HepG2 (cell line): ENCODE measurements around the gene TSPAN18. TPM values are rescaled to one million over a fixed set of nuclear protein-coding genes. Genes with fewer than 3 reads are reported as not detected.

Experiments
- ATAC-seq: fragments of 200-7000 bp; cut with Tn5 transposase; 3 replicates; pipeline ENCODE4 v1.9.1; 2020; ENCODE audit warnings: mild to moderate bottlenecking, moderate library complexity
- BruUV-seq: library from RNA; stranded (reverse); fragments of 400-500 nt; replicated peaks from 2 replicates; lab custom pipeline; 2021; lab: Mats Ljungman, UMichigan
- CTCF ChIA-PET: fragments of 300-600 bp; formaldehyde crosslinking; extraction: SDS; loops from one replicate; lab custom pipeline; 2021; ENCODE audit warnings: low total read pairs, inconsistent platforms, low intra/inter-chr PET ratio; lab: Yijun Ruan, JAX
- POLR2A ChIA-PET: fragments of 350-600 bp; sonication (Branson Sonifier 250); formaldehyde crosslinking; loops from one replicate; lab custom pipeline; 2020; ENCODE audit warnings: antibody characterized with exemption, inconsistent platforms; lab: Yijun Ruan, JAX
- DNase-seq: peaks from one replicate; pipeline ENCODE4 v3.0.0-alpha.2; 2015; ENCODE audit warnings: low spot score
- FAIRE-seq: peaks from 3 replicates; lab custom pipeline; 2011; peaks lifted over from hg19 to GRCh38; lab: Jason Lieb, UNC
- H2AFZ ChIP-seq: one replicate; pipeline ENCODE4 v1.6.1; 2011; ENCODE audit warnings: low read length, inconsistent platforms
- H3K27ac ChIP-seq: fragments of 300-600 bp; 3 replicates; pipeline ENCODE4 v1.8.0; 2011; ENCODE audit warnings: mixed run types, mild to moderate bottlenecking, mixed read lengths, low read length, inconsistent platforms; ENCODE audit not compliant: insufficient read depth; ENCODE audit errors: extremely low read length
- H3K27me3 ChIP-seq, 2 experiments: fragments of 200-600 bp in 1 of 2; 2 replicates in 1 of 2; 3 replicates in 1 of 2; pipeline versions ENCODE4 v1.6.0 to v1.8.0; 2011; ENCODE audit warnings: low read length in 2 of 2, mild to moderate bottlenecking in 2 of 2, moderate library complexity in 2 of 2, inconsistent platforms in 1 of 2; ENCODE audit not compliant: insufficient read depth in 2 of 2, control insufficient read depth in 1 of 2
- H3K36me3 ChIP-seq, 2 experiments: fragments of 200-600 bp in 1 of 2; replicated peaks in 1 of 2; 2 replicates in 1 of 2; 3 replicates in 1 of 2; pipeline versions ENCODE4 v1.5.1 to v1.8.0; 2011; ENCODE audit warnings: low read length in 2 of 2, inconsistent platforms in 1 of 2; ENCODE audit not compliant: insufficient read depth in 2 of 2, control insufficient read depth in 1 of 2
- H3K4me1 ChIP-seq: 2 replicates; pipeline ENCODE4 v1.5.1; 2012; ENCODE audit warnings: low read length, inconsistent platforms; ENCODE audit not compliant: insufficient read depth
- H3K4me2 ChIP-seq: 2 replicates; pipeline ENCODE4 v1.6.0; 2011; ENCODE audit warnings: low read depth, low read length, inconsistent platforms
- H3K4me3 ChIP-seq, 3 experiments: fragments of 200-600 bp in 1 of 3; sonication (generic), shearing (Covaris generic) in 1 of 3; replicated peaks in 1 of 3; 2 replicates each; pipeline ENCODE4 v1.5.1; 2011 to 2016; ENCODE audit warnings: low read length in 3 of 3, inconsistent platforms in 2 of 3, low read depth in 2 of 3, mild to moderate bottlenecking in 2 of 3, control low read depth in 1 of 3, mixed read lengths in 1 of 3; ENCODE audit not compliant: insufficient read depth in 1 of 3
- H3K79me2 ChIP-seq: one replicate; pipeline ENCODE4 v1.6.1; 2011; ENCODE audit warnings: low read length, inconsistent platforms; ENCODE audit not compliant: insufficient read depth
- H3K9ac ChIP-seq: 2 replicates; pipeline ENCODE4 v1.6.0; 2011; ENCODE audit warnings: mild to moderate bottlenecking, low read depth, low read length, inconsistent platforms; ENCODE audit not compliant: insufficient read depth
- H3K9me3 ChIP-seq: 2 replicates; pipeline ENCODE4 v1.5.1; 2012; ENCODE audit warnings: mild to moderate bottlenecking, low read length
- H4K20me1 ChIP-seq: 2 replicates; pipeline ENCODE4 v1.6.0; 2011; ENCODE audit warnings: inconsistent platforms, mild to moderate bottlenecking, low read length, moderate library complexity; ENCODE audit not compliant: insufficient read depth
- ARNT ChIP-seq: fragments of 450-650 bp; IDR thresholded peaks from 2 replicates; pipeline ENCODE4 v1.6.1; 2017
- FOXA1 ChIP-seq, 2 experiments: fragments of 450-650 bp in 1 of 2; sonication (generic) in 1 of 2; formaldehyde crosslinking in 1 of 2; IDR thresholded peaks; 2 replicates each; pipeline versions ENCODE4 v1.4.0 to v1.6.1; 2016 to 2020; ENCODE audit warnings: missing genetic modification reagents in 1 of 2
- FOXO1 ChIP-seq: sonication (generic); formaldehyde crosslinking; IDR thresholded peaks from 2 replicates; pipeline ENCODE4 v1.4.0; 2020; ENCODE audit warnings: missing genetic modification reagents
- FOXP1 ChIP-seq, 2 experiments: fragments of 450-650 bp in 1 of 2; IDR thresholded peaks; 2 replicates each; pipeline ENCODE4 v1.6.1; 2017 to 2018; ENCODE audit warnings: antibody characterized with exemption in 1 of 2
- IKZF1 ChIP-seq: fragments of 450-650 bp; IDR thresholded peaks from 2 replicates; pipeline ENCODE4 v1.7.1; 2016
- KMT2A ChIP-seq: sonication (generic); formaldehyde crosslinking; IDR thresholded peaks from 2 replicates; pipeline ENCODE4 v1.4.0; 2020; ENCODE audit warnings: missing genetic modification reagents
- RAD51 ChIP-seq: fragments of 450-650 bp; IDR thresholded peaks from 2 replicates; pipeline ENCODE4 v1.6.1; 2016; ENCODE audit warnings: borderline replicate concordance
- ZBTB3 ChIP-seq: sonication (generic); formaldehyde crosslinking; IDR thresholded peaks from 2 replicates; pipeline ENCODE4 v1.4.0; 2020; ENCODE audit warnings: low read depth, mild to moderate bottlenecking, moderate library complexity, missing genetic modification reagents, borderline replicate concordance
- ZC3H4 ChIP-seq: sonication (generic); formaldehyde crosslinking; IDR thresholded peaks from 2 replicates; pipeline ENCODE4 v1.4.0; 2020; ENCODE audit warnings: missing genetic modification reagents, borderline replicate concordance
- WGBS: methylation state at CpG from one replicate; pipeline ENCODE4 v1.1.6; 2017; ENCODE audit warnings: low lambda C conversion rate; 5-methylcytosine and 5-hydroxymethylcytosine counted together
- in situ Hi-C: cut with HindIII; loops from 2 replicates; pipeline ENCODE4 v1.10.0; 2017; ENCODE audit warnings: low pct_unique_long_range_greater_than_20kb; ENCODE audit not compliant: extremely low pct_ligation_motif_present
- intact Hi-C: fragments of 100-400 bp; cut with micrococcal nuclease; formaldehyde crosslinking; loops from one replicate; pipeline ENCODE4 v1.10.0; 2022; ENCODE audit not compliant: unreplicated experiment
- polyA plus RNA-seq, 8 experiments: library from polyadenylated mRNA; depleted of rRNA in 3 of 8; stranded (reverse) in 7 of 8; unstranded in 1 of 8; fragments of >200 nt; fragmentation: Illumina TruSeq in 4 of 8; extraction: Trizol in 4 of 8; gene quantifications; 2 replicates each; pipeline versions ENCODE4 v1.2.1 to v1.2.3, GENCODE V29; 2011 to 2016; ENCODE audit warnings: low read depth in 4 of 8, missing spikeins in 1 of 8, mixed read lengths in 1 of 8; ENCODE audit not compliant: insufficient read depth in 1 of 8
- total RNA-seq, 5 experiments: library from RNA; depleted of rRNA; stranded (reverse); fragments of >200 nt; fragmentation: Illumina TruSeq; extraction: Trizol; gene quantifications; 2 replicates each; pipeline ENCODE4 v1.2.3, GENCODE V29; 2016; ENCODE audit warnings: low read depth in 1 of 5
- TF ChIP-seq, protein P1 (sequence below): fragments of 450-650 bp; IDR thresholded peaks from 2 replicates; pipeline ENCODE4 v1.6.1; 2017
- TF ChIP-seq, protein P2 (sequence below): sonication (generic); formaldehyde crosslinking; IDR thresholded peaks from 2 replicates; pipeline ENCODE4 v1.4.0; 2020; ENCODE audit warnings: missing genetic modification reagents
- TF ChIP-seq, protein P3 (sequence below): sonication (generic); formaldehyde crosslinking; IDR thresholded peaks from 2 replicates; pipeline ENCODE4 v1.4.0; 2020; ENCODE audit warnings: missing genetic modification reagents, mild to moderate bottlenecking, borderline replicate concordance

The TSPAN18 gene
- total and polyA plus RNA-seq, 2 of the 13 experiments (the other 11 are each of a cell fraction or from before 2014, with no cell fraction given), result not detected

DNA sequence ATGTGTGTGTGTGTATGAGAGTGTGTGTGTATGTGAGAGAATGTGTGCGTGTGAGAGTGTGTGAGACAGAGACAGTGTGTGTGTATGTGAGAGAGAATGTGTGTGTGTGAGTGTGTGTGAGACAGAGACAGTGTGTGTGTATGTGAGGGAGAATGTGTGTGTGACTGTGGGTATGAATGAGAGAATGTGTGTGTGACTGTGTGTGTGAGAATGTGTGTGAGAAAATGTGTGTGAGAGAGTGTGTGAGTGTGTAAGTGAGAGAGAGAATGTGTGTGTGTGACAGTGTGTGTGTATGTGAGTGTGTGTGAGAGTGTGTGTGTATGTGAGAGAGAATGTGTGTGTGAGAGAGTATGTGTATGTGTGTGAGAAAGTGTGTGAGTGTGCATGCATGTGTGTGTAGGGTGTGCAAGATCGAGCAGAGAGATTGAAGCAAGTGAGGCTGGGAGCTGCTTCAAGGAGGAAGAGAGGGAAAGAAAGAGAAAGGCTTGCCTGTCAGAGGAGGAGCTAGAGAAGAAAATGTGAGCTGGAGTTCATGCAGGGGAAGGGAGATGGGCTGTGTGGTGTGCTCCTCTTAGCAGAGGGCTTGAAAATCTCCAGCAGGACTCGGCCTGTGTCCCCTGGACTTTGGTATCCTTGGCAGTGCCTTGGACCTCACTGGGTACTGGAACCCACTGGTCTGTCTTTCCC is 251.7 kb downstream of the TSPAN18 start (continued):
- TF ChIP-seq, protein P1, sequence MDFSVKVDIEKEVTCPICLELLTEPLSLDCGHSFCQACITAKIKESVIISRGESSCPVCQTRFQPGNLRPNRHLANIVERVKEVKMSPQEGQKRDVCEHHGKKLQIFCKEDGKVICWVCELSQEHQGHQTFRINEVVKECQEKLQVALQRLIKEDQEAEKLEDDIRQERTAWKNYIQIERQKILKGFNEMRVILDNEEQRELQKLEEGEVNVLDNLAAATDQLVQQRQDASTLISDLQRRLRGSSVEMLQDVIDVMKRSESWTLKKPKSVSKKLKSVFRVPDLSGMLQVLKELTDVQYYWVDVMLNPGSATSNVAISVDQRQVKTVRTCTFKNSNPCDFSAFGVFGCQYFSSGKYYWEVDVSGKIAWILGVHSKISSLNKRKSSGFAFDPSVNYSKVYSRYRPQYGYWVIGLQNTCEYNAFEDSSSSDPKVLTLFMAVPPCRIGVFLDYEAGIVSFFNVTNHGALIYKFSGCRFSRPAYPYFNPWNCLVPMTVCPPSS, result peak; percentile 65; the same call in 1 of the 2 replicates
- TF ChIP-seq FOXA1 (IDR thresholded peaks at IDR 0.05) (peak; percentile 67), FOXA1 (CRISPR knock-in tag; IDR thresholded peaks at IDR 0.05) (no peak), FOXP1 (IDR thresholded peaks at IDR 0.05) (peak; percentile 47; the same call in 1 of the 2 replicates), FOXP1 (CRISPR knock-in tag; IDR thresholded peaks at IDR 0.05) (no peak), IKZF1 (peak; percentile 73; the same call in 1 of the 2 replicates), RAD51 (peak; percentile 14; the same call in 1 of the 2 replicates)
- TF ChIP-seq, protein P2, sequence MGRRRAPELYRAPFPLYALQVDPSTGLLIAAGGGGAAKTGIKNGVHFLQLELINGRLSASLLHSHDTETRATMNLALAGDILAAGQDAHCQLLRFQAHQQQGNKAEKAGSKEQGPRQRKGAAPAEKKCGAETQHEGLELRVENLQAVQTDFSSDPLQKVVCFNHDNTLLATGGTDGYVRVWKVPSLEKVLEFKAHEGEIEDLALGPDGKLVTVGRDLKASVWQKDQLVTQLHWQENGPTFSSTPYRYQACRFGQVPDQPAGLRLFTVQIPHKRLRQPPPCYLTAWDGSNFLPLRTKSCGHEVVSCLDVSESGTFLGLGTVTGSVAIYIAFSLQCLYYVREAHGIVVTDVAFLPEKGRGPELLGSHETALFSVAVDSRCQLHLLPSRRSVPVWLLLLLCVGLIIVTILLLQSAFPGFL, result no peak

DNA sequence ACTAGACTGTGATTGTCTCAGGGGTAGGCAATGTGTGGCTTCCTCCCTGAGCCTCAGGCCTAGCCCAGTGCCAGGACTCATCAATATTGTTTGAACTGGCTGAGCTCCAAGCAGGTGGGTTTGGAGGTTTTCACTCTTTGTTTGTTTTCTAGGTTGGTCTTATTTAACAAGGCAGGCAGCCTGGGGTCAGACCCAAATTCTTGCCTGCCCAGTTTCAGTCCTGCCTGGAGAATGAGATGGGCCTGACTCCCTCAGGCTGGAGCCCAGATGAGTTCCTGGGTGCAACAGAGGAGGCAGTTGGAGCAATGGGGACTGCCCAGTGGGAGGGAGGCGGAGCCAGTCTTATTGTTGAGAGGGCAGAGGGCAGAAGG is 252.2 kb downstream of the TSPAN18 start:
- intact Hi-C loops, result no loop called here
- ChIA-PET POLR2A (no interaction called here), CTCF (no interaction called here)
- FAIRE-seq (no peak), DNase-seq (peak; percentile 35), ATAC-seq (peak; percentile 64)
- no peaks in the 10 kb centered on the region for H3K9me3 ChIP-seq
- H3K27ac ChIP-seq, result no peak overlapping the region
- no peaks in the 10 kb centered on the region for H3K4me1 ChIP-seq
- no peak overlapping the region for H3K9ac ChIP-seq
- H3K27me3 ChIP-seq, result peaks cover 0 to 8% of the 10 kb centered on the region in 2 experiments; a peak in 2 of 5 replicates
- BruUV-seq, result no TSS peak
- 7% methylated on average over 1 of the region's 1 CpG for WGBS
- in situ Hi-C loops, result no loop called here
- no peaks in the 10 kb centered on the region for H3K79me2 ChIP-seq
- no peak overlapping the region for H3K4me3 ChIP-seq
- no peaks in the 10 kb centered on the region for H3K36me3 ChIP-seq
- no peaks in the 10 kb centered on the region for H4K20me1 ChIP-seq
- no peak overlapping the region for H3K4me2 ChIP-seq
- H2AFZ ChIP-seq, result no peak overlapping the region
- no peak for TF ChIP-seq ZC3H4
- no peak for TF ChIP-seq KMT2A
- TF ChIP-seq ARNT, result no peak
- no peak for TF ChIP-seq FOXO1 (CRISPR knock-in tag)
- TF ChIP-seq, protein P3, sequence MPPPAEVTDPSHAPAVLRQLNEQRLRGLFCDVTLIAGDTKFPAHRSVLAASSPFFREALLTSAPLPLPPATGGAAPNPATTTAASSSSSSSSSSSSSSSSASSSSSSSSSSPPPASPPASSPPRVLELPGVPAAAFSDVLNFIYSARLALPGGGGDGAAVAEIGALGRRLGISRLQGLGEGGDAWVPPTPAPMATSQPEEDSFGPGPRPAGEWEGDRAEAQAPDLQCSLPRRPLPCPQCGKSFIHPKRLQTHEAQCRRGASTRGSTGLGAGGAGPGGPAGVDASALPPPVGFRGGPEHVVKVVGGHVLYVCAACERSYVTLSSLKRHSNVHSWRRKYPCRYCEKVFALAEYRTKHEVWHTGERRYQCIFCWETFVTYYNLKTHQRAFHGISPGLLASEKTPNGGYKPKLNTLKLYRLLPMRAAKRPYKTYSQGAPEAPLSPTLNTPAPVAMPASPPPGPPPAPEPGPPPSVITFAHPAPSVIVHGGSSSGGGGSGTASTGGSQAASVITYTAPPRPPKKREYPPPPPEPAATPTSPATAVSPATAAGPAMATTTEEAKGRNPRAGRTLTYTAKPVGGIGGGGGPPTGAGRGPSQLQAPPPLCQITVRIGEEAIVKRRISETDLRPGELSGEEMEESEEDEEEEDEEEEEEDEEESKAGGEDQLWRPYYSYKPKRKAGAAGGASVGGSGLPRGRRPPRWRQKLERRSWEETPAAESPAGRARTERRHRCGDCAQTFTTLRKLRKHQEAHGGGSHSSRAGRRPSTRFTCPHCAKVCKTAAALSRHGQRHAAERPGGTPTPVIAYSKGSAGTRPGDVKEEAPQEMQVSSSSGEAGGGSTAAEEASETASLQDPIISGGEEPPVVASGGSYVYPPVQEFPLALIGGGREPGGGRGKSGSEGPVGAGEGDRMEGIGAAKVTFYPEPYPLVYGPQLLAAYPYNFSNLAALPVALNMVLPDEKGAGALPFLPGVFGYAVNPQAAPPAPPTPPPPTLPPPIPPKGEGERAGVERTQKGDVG, result no peak
- TF ChIP-seq ZBTB3 (CRISPR knock-in tag), result no peak
